ENCODE measurements around the gene ZMYM4.

The ZMYM4 gene

GRCh38 chr1:35278886-35279554, 10.5 kb downstream of the ZMYM4 start:
- no peak for DNase-seq (ENCODE audit: low read depth, low spot score)

GRCh38 chr1:35279555-35279904, 11.0 kb downstream of the ZMYM4 start:
- no peak for DNase-seq (ENCODE audit: low read depth, low spot score)

- DNase-seq (ENCODE audit: low read depth, low spot score): no peak
Observed at GRCh38 chr1:35280006-35280405, 11.5 kb downstream of the ZMYM4 start.

- DNase-seq (ENCODE audit: low read depth, low spot score): no peak
Observed at GRCh38 chr1:35281565-35281964, 13.1 kb downstream of the ZMYM4 start.

- no peak for DNase-seq (ENCODE audit: low read depth, low spot score)
Observed at GRCh38 chr1:35282172-35282571, 13.7 kb downstream of the ZMYM4 start.

GRCh38 chr1:35284852-35285251, 16.3 kb downstream of the ZMYM4 start:
- no peak for DNase-seq (ENCODE audit: low read depth, low spot score)

GRCh38 chr1:35285771-35286606, 17.5 kb downstream of the ZMYM4 start:
- no peak for DNase-seq (ENCODE audit: low read depth, low spot score)

- DNase-seq (ENCODE audit: low read depth, low spot score): no peak
Observed at GRCh38 chr1:35287807-35288640, 19.5 kb downstream of the ZMYM4 start.

GRCh38 chr1:35288761-35289160, 20.3 kb downstream of the ZMYM4 start:
- DNase-seq (ENCODE audit: low read depth, low spot score): no peak

GRCh38 chr1:35290452-35290851, 21.9 kb downstream of the ZMYM4 start:
- no peak for DNase-seq (ENCODE audit: low read depth, low spot score)

GRCh38 chr1:35294809-35295208, 26.3 kb downstream of the ZMYM4 start:
- no peak for DNase-seq (ENCODE audit: low read depth, low spot score)

GRCh38 chr1:35297886-35298285, 29.4 kb downstream of the ZMYM4 start:
- DNase-seq (ENCODE audit: low read depth, low spot score): no peak

GRCh38 chr1:35298464-35298863, 30.0 kb downstream of the ZMYM4 start:
- no peak for DNase-seq (ENCODE audit: low read depth, low spot score)

- no peak for DNase-seq (ENCODE audit: low read depth, low spot score)
Observed at GRCh38 chr1:35300376-35300775, 31.9 kb downstream of the ZMYM4 start.

- no peak for DNase-seq (ENCODE audit: low read depth, low spot score)
Observed at GRCh38 chr1:35301674-35302392, 33.3 kb downstream of the ZMYM4 start.

GRCh38 chr1:35305383-35305782, 36.9 kb downstream of the ZMYM4 start:
- no peak for DNase-seq (ENCODE audit: low read depth, low spot score)

- DNase-seq (ENCODE audit: low read depth, low spot score): no peak
Observed at GRCh38 chr1:35315649-35316048, 47.1 kb downstream of the ZMYM4 start.

GRCh38 chr1:35316264-35316663, 47.8 kb downstream of the ZMYM4 start:
- no peak for DNase-seq (ENCODE audit: low read depth, low spot score)

- DNase-seq (ENCODE audit: low read depth, low spot score): no peak
Observed at GRCh38 chr1:35319988-35320713, 51.6 kb downstream of the ZMYM4 start.

- DNase-seq (ENCODE audit: low read depth, low spot score): no peak
Observed at GRCh38 chr1:35320937-35321336, 52.4 kb downstream of the ZMYM4 start.

- no peak for DNase-seq (ENCODE audit: low read depth, low spot score)
Observed at GRCh38 chr1:35324486-35324885, 56.0 kb downstream of the ZMYM4 start.
